SK-N-SH (cell line): ENCODE measurements around the gene SRRM2. TPM values are rescaled to one million over a fixed set of nuclear protein-coding genes. Genes with fewer than 3 reads are reported as not detected.

Experiments
- CTCF ChIA-PET: fragments of 300-600, 350-600 bp; formaldehyde crosslinking; extraction: SDS; loops from one replicate; lab custom pipeline; 2021; lab: Yijun Ruan, JAX
- POLR2A ChIA-PET: fragments of 350-600 bp; sonication (Branson Sonifier 250); formaldehyde crosslinking; extraction: SDS; loops from one replicate; lab custom pipeline; 2020; ENCODE audit warnings: antibody characterized with exemption, inconsistent platforms; lab: Yijun Ruan, JAX
- DNase-seq: peaks from one replicate; pipeline ENCODE4 v3.0.0; 2012
- H2AFZ ChIP-seq: fragments of 200-600 bp; sonication (generic); 2 replicates; pipeline ENCODE4 v1.8.1; 2016; ENCODE audit warnings: antibody characterized with exemption, mild to moderate bottlenecking, low read depth
- H3F3A ChIP-seq: fragments of 200-600 bp; sonication (generic); replicated peaks from 2 replicates; pipeline ENCODE3; 2016; ENCODE audit warnings: antibody characterized with exemption, mild to moderate bottlenecking; ENCODE audit not compliant: insufficient read depth
- H3K27ac ChIP-seq, 2 experiments: fragments of 200-500 bp in 1 of 2; fragments of 200-600 bp in 1 of 2; sonication (Bioruptor generic) in 1 of 2; sonication (generic), shearing (Covaris generic) in 1 of 2; 2 replicates each; pipeline versions ENCODE4 v1.5.1 to v1.6.1; 2014 to 2016; ENCODE audit warnings: low read depth in 2 of 2, inconsistent platforms in 1 of 2, low read length in 1 of 2, mild to moderate bottlenecking in 1 of 2, mixed read lengths in 1 of 2
- H3K27me3 ChIP-seq: fragments of 200-600 bp; sonication (generic), shearing (Covaris generic); 2 replicates; pipeline ENCODE4 v1.6.1; 2016; ENCODE audit warnings: mixed run types; ENCODE audit not compliant: insufficient read depth
- H3K36me3 ChIP-seq, 2 experiments: fragments of 200-500 bp in 1 of 2; fragments of 200-600 bp in 1 of 2; sonication (Bioruptor generic) in 1 of 2; sonication (generic) in 1 of 2; replicated peaks in 1 of 2; 2 replicates each; pipeline versions ENCODE3 to v1.5.1; 2014 to 2016; ENCODE audit warnings: low read length in 1 of 2, mild to moderate bottlenecking in 1 of 2; ENCODE audit not compliant: insufficient read depth in 2 of 2, control insufficient read depth in 1 of 2
- H3K4me1 ChIP-seq, 2 experiments: fragments of 200-500 bp in 1 of 2; fragments of 200-600 bp in 1 of 2; sonication (Bioruptor generic) in 1 of 2; sonication (generic), shearing (Covaris generic) in 1 of 2; 2 replicates each; pipeline versions ENCODE4 v1.5.1 to v1.6.1; 2014 to 2016; ENCODE audit warnings: low read depth in 1 of 2, low read length in 1 of 2, mixed run types in 1 of 2; ENCODE audit not compliant: insufficient read depth in 2 of 2, control insufficient read depth in 1 of 2
- H3K4me2 ChIP-seq: fragments of 200-600 bp; sonication (generic), shearing (Covaris generic); 2 replicates; pipeline ENCODE4 v1.6.1; 2017; ENCODE audit warnings: mixed run types
- H3K4me3 ChIP-seq, 2 experiments: fragments of 200-500 bp in 1 of 2; fragments of 200-600 bp in 1 of 2; sonication (Bioruptor generic) in 1 of 2; sonication (generic), shearing (Covaris generic) in 1 of 2; 2 replicates each; pipeline versions ENCODE4 v1.5.1 to v1.8.1; 2014 to 2016; ENCODE audit warnings: low read depth in 2 of 2, inconsistent platforms in 1 of 2, low read length in 1 of 2, mild to moderate bottlenecking in 1 of 2, mixed read lengths in 1 of 2, moderate library complexity in 1 of 2
- H3K79me2 ChIP-seq: fragments of 200-600 bp; sonication (generic); 2 replicates; pipeline ENCODE4 v1.8.1; 2017; ENCODE audit warnings: mild to moderate bottlenecking; ENCODE audit not compliant: insufficient read depth
- H3K9ac ChIP-seq: fragments of 200-600 bp; sonication (generic); 2 replicates; pipeline ENCODE4 v1.6.1; 2017; ENCODE audit warnings: mixed run types
- H3K9me2 ChIP-seq: fragments of 200-600 bp; sonication (generic); 2 replicates; pipeline ENCODE4 v1.6.1; 2017; ENCODE audit warnings: mixed run types
- H3K9me3 ChIP-seq: fragments of 200-600 bp; sonication (generic); 2 replicates; pipeline ENCODE4 v1.6.1; 2017; ENCODE audit warnings: mixed run types, mild to moderate bottlenecking, moderate library complexity
- H4K20me1 ChIP-seq: fragments of 200-600 bp; sonication (generic); 2 replicates; pipeline ENCODE4 v1.6.1; 2017; ENCODE audit warnings: mild to moderate bottlenecking, mixed run types; ENCODE audit not compliant: insufficient read depth
- CTCF ChIP-seq: fragments of 200-600 bp; sonication (generic); IDR thresholded peaks from 2 replicates; pipeline ENCODE4 v1.6.1; 2017; ENCODE audit warnings: antibody characterized with exemption, mild to moderate bottlenecking, moderate library complexity
- FOSL2 ChIP-seq: IDR thresholded peaks from 2 replicates; pipeline ENCODE4 v1.4.0; 2012; ENCODE audit warnings: low read depth, mild to moderate bottlenecking, moderate library complexity, borderline replicate concordance
- FOXM1 ChIP-seq: IDR thresholded peaks from 2 replicates; pipeline ENCODE4 v1.4.0; 2012; ENCODE audit warnings: low read depth, mild to moderate bottlenecking
- NRF1 ChIP-seq: IDR thresholded peaks from 2 replicates; pipeline ENCODE4 v1.6.1; 2012; ENCODE audit warnings: low read depth, mild to moderate bottlenecking, low read length
- PBX3 ChIP-seq: IDR thresholded peaks from 2 replicates; pipeline ENCODE4; 2012
- POLR2AphosphoS5 ChIP-seq: IDR thresholded peaks from 2 replicates; pipeline ENCODE4 v1.6.1; 2012; ENCODE audit warnings: low read depth, low read length
- RAD21 ChIP-seq: IDR thresholded peaks from 2 replicates; pipeline ENCODE4 v1.6.1; 2012; ENCODE audit warnings: mild to moderate bottlenecking, low read length
- TCF12 ChIP-seq: IDR thresholded peaks from 2 replicates; pipeline ENCODE4 v1.4.0; 2012
- USF1 ChIP-seq: IDR thresholded peaks from 2 replicates; pipeline ENCODE4 v1.4.0; 2012; ENCODE audit warnings: low read depth, borderline replicate concordance
- YY1 ChIP-seq: IDR thresholded peaks from 2 replicates; pipeline ENCODE4 v1.4.0; 2012; ENCODE audit warnings: low read depth, mild to moderate bottlenecking
- ZBTB33 ChIP-seq: IDR thresholded peaks from 2 replicates; pipeline ENCODE4 v1.4.0; 2012; ENCODE audit warnings: low read depth, borderline replicate concordance
- WGBS: methylation state at CpG from one replicate; pipeline ENCODE4 v1.1.6; 2017; ENCODE audit warnings: low lambda C conversion rate; 5-methylcytosine and 5-hydroxymethylcytosine counted together
- polyA plus RNA-seq, 3 experiments: library from polyadenylated mRNA; depleted of rRNA; stranded (reverse); fragments of >200 nt; gene quantifications; 2 replicates each; pipeline ENCODE4 v1.2.3, GENCODE V29; 2012

Gene SRRM2
- polyA plus RNA-seq, 1 of the 3 experiments (the other 2 are of a cell fraction): 143 TPM

- TF ChIP-seq USF1 (no peak), TCF12 (no peak)
Observed at GRCh38 chr16:2765462-2766404, 13.3 kb downstream of the SRRM2 start (continued).

GRCh38 chr16:2766430-2767139 lies 14.1 kb downstream of the SRRM2 start:
- Histone ChIP-seq H3K36me3 (peaks cover 72 to 99% of the 10 kb centered on the region in 2 experiments), H2AFZ (no peak overlapping the region), H3K27ac (no peak overlapping the region), H3K9me3 (no peaks in the 10 kb centered on the region), H3K9me2 (no peaks in the 10 kb centered on the region), H3K9ac (no peak overlapping the region), H3K4me1 (no peaks in the 10 kb centered on the region), H3K4me2 (no peak overlapping the region)
- no peak for DNase-seq
- 96% methylated on average over 42 of the region's 44 CpGs for WGBS
- CTCF ChIA-PET: no interaction called here
- TF ChIP-seq YY1: no peak
- TF ChIP-seq ZBTB33: no peak
- TF ChIP-seq CTCF: no peak
- TF ChIP-seq PBX3: no peak
- no peak for TF ChIP-seq FOXM1
- no peak for TF ChIP-seq RAD21
- TF ChIP-seq NRF1: no peak
- no peak for TF ChIP-seq POLR2AphosphoS5
- no peak for TF ChIP-seq FOSL2
- TF ChIP-seq, all 33 proteins: peak for 0
- Histone ChIP-seq H3K4me3 (no peak overlapping the region), H3K27me3 (no peaks in the 10 kb centered on the region), H4K20me1 (peaks cover 82% of the 10 kb centered on the region), H3F3A (peaks cover 22% of the 10 kb centered on the region), H3K79me2 (peaks cover 74% of the 10 kb centered on the region)
- POLR2A ChIA-PET: interaction anchor here (0.6 to 1.3 kb wide), 2 partner anchors 13 to 44 kb away, joined by 3 read pairs; no protein-coding TSS in a partner anchor
